PC-9 (cell line): ENCODE measurements around the gene FTO.

ENCODE experiments used
- EZH2 ChIP-seq: fragments of 200-600 bp; sonication (generic); IDR thresholded peaks from 2 replicates; pipeline ENCODE4 v1.8.0; 2017; ENCODE audit warnings: antibody characterized with exemption, low read depth
- TF ChIP-seq, protein P1 (sequence below): fragments of 200-600 bp; sonication (generic); conservative IDR thresholded peaks from 2 replicates; pipeline ENCODE4 v1.6.1; 2017; ENCODE audit warnings: mixed run types, antibody characterized with exemption, mild to moderate bottlenecking, moderate library complexity

GRCh38 chr16:53998966-53999522 is 295.1 kb downstream of the FTO start:
- TF ChIP-seq, protein P1, sequence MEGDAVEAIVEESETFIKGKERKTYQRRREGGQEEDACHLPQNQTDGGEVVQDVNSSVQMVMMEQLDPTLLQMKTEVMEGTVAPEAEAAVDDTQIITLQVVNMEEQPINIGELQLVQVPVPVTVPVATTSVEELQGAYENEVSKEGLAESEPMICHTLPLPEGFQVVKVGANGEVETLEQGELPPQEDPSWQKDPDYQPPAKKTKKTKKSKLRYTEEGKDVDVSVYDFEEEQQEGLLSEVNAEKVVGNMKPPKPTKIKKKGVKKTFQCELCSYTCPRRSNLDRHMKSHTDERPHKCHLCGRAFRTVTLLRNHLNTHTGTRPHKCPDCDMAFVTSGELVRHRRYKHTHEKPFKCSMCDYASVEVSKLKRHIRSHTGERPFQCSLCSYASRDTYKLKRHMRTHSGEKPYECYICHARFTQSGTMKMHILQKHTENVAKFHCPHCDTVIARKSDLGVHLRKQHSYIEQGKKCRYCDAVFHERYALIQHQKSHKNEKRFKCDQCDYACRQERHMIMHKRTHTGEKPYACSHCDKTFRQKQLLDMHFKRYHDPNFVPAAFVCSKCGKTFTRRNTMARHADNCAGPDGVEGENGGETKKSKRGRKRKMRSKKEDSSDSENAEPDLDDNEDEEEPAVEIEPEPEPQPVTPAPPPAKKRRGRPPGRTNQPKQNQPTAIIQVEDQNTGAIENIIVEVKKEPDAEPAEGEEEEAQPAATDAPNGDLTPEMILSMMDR, result no peak
- no peak for TF ChIP-seq EZH2
